H1 (cell line): Measurements from ENCODE around the gene ZNF496. TPM values are rescaled to one million over a fixed set of nuclear protein-coding genes. Genes with fewer than 3 reads are reported as not detected.

Source experiments
- CTCF ChIA-PET: fragments of 300-600 bp; sonication (Branson Sonifier 250); formaldehyde crosslinking; loops from one replicate; lab custom pipeline; 2021; ENCODE audit not compliant: partially characterized antibody; lab: Charles Lee
- POLR2A ChIA-PET: fragments of 300-600 bp; sonication (Branson Sonifier 250); formaldehyde crosslinking; loops from one replicate; lab custom pipeline; 2021; ENCODE audit warnings: inconsistent platforms; ENCODE audit not compliant: partially characterized antibody; lab: Charles Lee
- DNase-seq, 2 experiments: peaks; one replicate each; pipeline versions ENCODE4 v3.0.0 to v3.0.0-alpha.2; 2010 to 2022; ENCODE audit warnings: low spot score in 2 of 2, low read depth in 1 of 2, mixed read lengths in 1 of 2
- FAIRE-seq: peaks from 2 replicates; lab custom pipeline; 2011; peaks lifted over from hg19 to GRCh38; lab: Jason Lieb, UNC
- H2AFZ ChIP-seq: 2 replicates; pipeline ENCODE4 v1.8.1; 2012; ENCODE audit warnings: low read length, inconsistent platforms
- H2AK5ac ChIP-seq: 2 replicates; pipeline ENCODE4 v1.6.1; 2013; ENCODE audit warnings: low read depth, low read length
- H2BK120ac ChIP-seq: replicated peaks from 2 replicates; pipeline ENCODE3; 2013; ENCODE audit warnings: low read depth, low read length, inconsistent platforms
- H2BK12ac ChIP-seq: 2 replicates; pipeline ENCODE4 v1.6.1; 2013; ENCODE audit warnings: low read depth, low read length
- H2BK15ac ChIP-seq: 2 replicates; pipeline ENCODE4 v1.6.1; 2013; ENCODE audit warnings: low read length
- H2BK20ac ChIP-seq: 2 replicates; pipeline ENCODE4 v1.6.1; 2013; ENCODE audit warnings: low read length
- H2BK5ac ChIP-seq: 2 replicates; pipeline ENCODE4 v1.6.1; 2013; ENCODE audit warnings: low read depth, low read length
- H3K14ac ChIP-seq: 2 replicates; pipeline ENCODE4 v1.6.1; 2013; ENCODE audit warnings: inconsistent platforms; ENCODE audit not compliant: insufficient read length
- H3K18ac ChIP-seq: 2 replicates; pipeline ENCODE4 v1.6.1; 2013; ENCODE audit warnings: low read length; ENCODE audit errors: extremely low read depth
- H3K23ac ChIP-seq: 2 replicates; pipeline ENCODE4 v1.6.1; 2013; ENCODE audit warnings: inconsistent platforms; ENCODE audit not compliant: insufficient read length
- H3K23me2 ChIP-seq: 2 replicates; pipeline ENCODE4 v1.6.1; 2013; ENCODE audit warnings: low read depth, low read length
- H3K27ac ChIP-seq: 2 replicates; pipeline ENCODE4 v1.6.1; 2011; ENCODE audit warnings: low read depth, low read length, inconsistent platforms
- H3K27me3 ChIP-seq, 4 experiments: replicated peaks in 1 of 4; 1 replicate in 1 of 4; 2 replicates in 3 of 4; pipeline versions ENCODE4 v1.6.1 to v1.8.1; 2011 to 2013; ENCODE audit warnings: low read length in 3 of 4, mild to moderate bottlenecking in 3 of 4, inconsistent platforms in 2 of 4, mixed read lengths in 2 of 4, moderate library complexity in 1 of 4; ENCODE audit not compliant: control insufficient read depth in 3 of 4, insufficient read depth in 3 of 4; ENCODE audit errors: extremely low read depth in 1 of 4
- H3K36me3 ChIP-seq, 4 experiments: 2 replicates each; pipeline versions ENCODE4 v1.6.1 to v1.8.1; 2011 to 2013; ENCODE audit warnings: mild to moderate bottlenecking in 4 of 4, low read length in 3 of 4, moderate library complexity in 2 of 4, control low read depth in 1 of 4, inconsistent platforms in 1 of 4; ENCODE audit not compliant: insufficient read depth in 4 of 4, control insufficient read depth in 2 of 4
- H3K4ac ChIP-seq: replicated peaks from 2 replicates; pipeline ENCODE3; 2013; ENCODE audit warnings: low read length, low read depth, mixed read lengths, inconsistent platforms; ENCODE audit not compliant: insufficient read length
- H3K4me1 ChIP-seq, 4 experiments: replicated peaks in 1 of 4; 1 replicate in 1 of 4; 2 replicates in 3 of 4; pipeline versions ENCODE4 v1.6.1 to v1.8.1; 2011 to 2013; ENCODE audit warnings: low read length in 3 of 4, inconsistent platforms in 2 of 4, mixed read lengths in 1 of 4; ENCODE audit not compliant: insufficient read depth in 4 of 4, control insufficient read depth in 3 of 4
- H3K4me2 ChIP-seq, 2 experiments: 2 replicates each; pipeline versions ENCODE4 v1.6.1 to v1.8.1; 2011 to 2013; ENCODE audit warnings: low read depth in 2 of 2, low read length in 2 of 2, control low read depth in 1 of 2, inconsistent platforms in 1 of 2, mild to moderate bottlenecking in 1 of 2; ENCODE audit not compliant: insufficient read depth in 1 of 2
- H3K4me3 ChIP-seq, 4 experiments: fragments of 200-600, 300-600 bp in 1 of 4; sonication (generic), shearing (Covaris generic), sonication (Bioruptor Twin) in 1 of 4; 2 replicates each; pipeline versions ENCODE4 v1.5.1 to v1.8.1; 2011 to 2016; ENCODE audit warnings: low read length in 4 of 4, low read depth in 3 of 4, control low read depth in 2 of 4, inconsistent platforms in 2 of 4, mild to moderate bottlenecking in 2 of 4, mixed read lengths in 1 of 4, moderate library complexity in 1 of 4; ENCODE audit not compliant: insufficient read depth in 2 of 4; ENCODE audit errors: extremely low read depth in 1 of 4
- H3K56ac ChIP-seq: replicated peaks from 2 replicates; pipeline ENCODE3; 2013; ENCODE audit warnings: low read depth, mild to moderate bottlenecking, mixed read lengths, low read length, inconsistent platforms; ENCODE audit not compliant: insufficient read length
- H3K79me1 ChIP-seq: 2 replicates; pipeline ENCODE4 v1.6.1; 2013; ENCODE audit warnings: low read depth, low read length, control low read depth
- H3K79me2 ChIP-seq, 2 experiments: 2 replicates each; pipeline versions ENCODE4 v1.6.1 to v1.8.1; 2012 to 2013; ENCODE audit warnings: low read length in 2 of 2, mild to moderate bottlenecking in 2 of 2, inconsistent platforms in 1 of 2; ENCODE audit not compliant: insufficient read depth in 2 of 2, control insufficient read depth in 1 of 2
- H3K9ac ChIP-seq, 4 experiments: replicated peaks in 1 of 4; 1 replicate in 1 of 4; 2 replicates in 3 of 4; pipeline versions ENCODE4 v1.6.1 to v1.8.1; 2011 to 2013; ENCODE audit warnings: low read depth in 3 of 4, low read length in 3 of 4, control low read depth in 2 of 4, mild to moderate bottlenecking in 2 of 4, moderate library complexity in 2 of 4, inconsistent platforms in 1 of 4; ENCODE audit errors: extremely low read depth in 1 of 4
- H3K9me3 ChIP-seq, 2 experiments: 2 replicates each; pipeline versions ENCODE4 v1.6.1 to v1.8.1; 2012 to 2013; ENCODE audit warnings: mild to moderate bottlenecking in 2 of 2, moderate library complexity in 2 of 2, control low read depth in 1 of 2, inconsistent platforms in 1 of 2, low read depth in 1 of 2, low read length in 1 of 2, mixed read lengths in 1 of 2; ENCODE audit not compliant: insufficient read depth in 2 of 2
- H4K20me1 ChIP-seq, 2 experiments: replicated peaks in 1 of 2; 2 replicates each; pipeline versions ENCODE3 to v1.8.1; 2011 to 2013; ENCODE audit warnings: inconsistent platforms in 2 of 2, low read length in 2 of 2, mild to moderate bottlenecking in 1 of 2; ENCODE audit not compliant: insufficient read depth in 2 of 2, control insufficient read depth in 1 of 2
- H4K5ac ChIP-seq: 2 replicates; pipeline ENCODE4 v1.6.1; 2013; ENCODE audit warnings: low read length, low read depth, mixed read lengths, inconsistent platforms; ENCODE audit not compliant: insufficient read length
- H4K8ac ChIP-seq: 2 replicates; pipeline ENCODE4 v1.8.0; 2013; ENCODE audit warnings: mild to moderate bottlenecking, moderate library complexity, low read length, inconsistent platforms; ENCODE audit not compliant: insufficient read depth; ENCODE audit errors: extremely low read depth
- H4K91ac ChIP-seq: replicated peaks from 2 replicates; pipeline ENCODE3; 2013; ENCODE audit warnings: low read length, mixed read lengths, inconsistent platforms; ENCODE audit not compliant: insufficient read length
- KDM4A ChIP-seq: IDR thresholded peaks from one replicate; pipeline ENCODE4 v1.7.1; 2012; ENCODE audit warnings: low read depth, mild to moderate bottlenecking, moderate library complexity, low read length, inconsistent platforms; ENCODE audit not compliant: severe bottlenecking
- KDM5A ChIP-seq: fragments of 200-600 bp; IDR thresholded peaks from 2 replicates; pipeline ENCODE4 v1.7.1; 2012; ENCODE audit warnings: mild to moderate bottlenecking, low read length, inconsistent platforms, mixed read lengths
- WGBS, 2 experiments: shearing (Covaris generic) in 1 of 2; methylation state at CpG; one replicate each; pipeline versions ENCODE4 v1.1.6 to v1.1.7; 2013 to 2015; ENCODE audit warnings: low lambda C conversion rate in 2 of 2, mixed read lengths in 2 of 2, inconsistent platforms in 1 of 2, low coverage in 1 of 2, missing lambda C conversion rate in 1 of 2; ENCODE audit not compliant: insufficient replicate concordance in 2 of 2, insufficient coverage in 1 of 2, insufficient read length in 1 of 2; ENCODE audit errors: extremely low coverage in 1 of 2, missing lambda C conversion rate in 1 of 2; 5-methylcytosine and 5-hydroxymethylcytosine counted together
- polyA plus RNA-seq, 7 experiments: library from polyadenylated mRNA; depleted of rRNA in 3 of 7; stranded (reverse) in 5 of 7; unstranded in 2 of 7; fragments of >200 nt in 5 of 7; fragments of 200-250 nt in 2 of 7; gene quantifications; 1 replicate in 5 of 7; 2 replicates in 1 of 7; 4 replicates in 1 of 7; pipeline versions ENCODE4 v1.2.1 to v1.2.3, GENCODE V29; 2011 to 2013; ENCODE audit warnings: missing spikeins in 2 of 7, mixed read lengths in 2 of 7
- total RNA-seq: library from RNA; stranded (reverse); fragmentation: NEBNext Ultra II Directional; extraction: Animal tissue kit (Norgen Biotek cat#: 25700); gene quantifications from 2 replicates; pipeline ENCODE4 v1.2.1, GENCODE V29; 2021

ZNF496 gene
- total and polyA plus RNA-seq, 2 of the 8 experiments (the other 6 are each of a cell fraction or from before 2014, with no cell fraction given): 27.9 to 71.4 TPM

GRCh38 chr1:247288341-247288740 lies 43.3 kb downstream of the ZNF496 start:
- no peak overlapping the region for H3K4me2 ChIP-seq
- TF ChIP-seq KDM4A: no peak
- TF ChIP-seq KDM5A: no peak
- TF ChIP-seq, all 59 proteins: peak for 0
- H2AFZ ChIP-seq: no peak overlapping the region
- H2BK20ac ChIP-seq: no peak overlapping the region
- no peak overlapping the region for H3K9ac ChIP-seq
- H3K23me2 ChIP-seq: peaks cover 2% of the 10 kb centered on the region; the same call in 1 of the 2 replicates
- no peak overlapping the region for H3K4ac ChIP-seq
- H4K5ac ChIP-seq: no peak overlapping the region
- no peak overlapping the region for H3K27ac ChIP-seq
- H4K91ac ChIP-seq: no peak overlapping the region
- WGBS, 2 experiments: 95% methylated on average over 6 of the region's 6 CpGs; no CpG with 5 or more reads in 1 of the 2 experiments
- H2BK15ac ChIP-seq: no peak overlapping the region
- H2AK5ac ChIP-seq: no peak overlapping the region
- no peak for FAIRE-seq
- H2BK5ac ChIP-seq: no peak overlapping the region
- no peak overlapping the region for H3K14ac ChIP-seq
- no peaks in the 10 kb centered on the region for H3K79me2 ChIP-seq
- CTCF ChIA-PET: interaction anchor here (1.0 kb wide), 1 partner anchor 37 kb away, joined by 4 read pairs; no protein-coding TSS in a partner anchor
- no peaks in the 10 kb centered on the region; a peak in 1 of 4 replicates for H3K9me3 ChIP-seq
- no peaks in the 10 kb centered on the region for H3K79me1 ChIP-seq
- no peak overlapping the region for H4K8ac ChIP-seq
- no peak overlapping the region for H3K18ac ChIP-seq
- peaks cover 4 to 12% (median 5%) of the 10 kb centered on the region in 4 experiments; a peak in 5 of 7 replicates for H3K4me1 ChIP-seq
- H2BK12ac ChIP-seq: no peak overlapping the region
- no peak overlapping the region for H3K56ac ChIP-seq
- POLR2A ChIA-PET: interaction anchor here (1.0 kb wide), 1 partner anchor 13 kb away, joined by 6 read pairs; no protein-coding TSS in a partner anchor
- no peaks in the 10 kb centered on the region for H4K20me1 ChIP-seq
- no peak overlapping the region for H3K4me3 ChIP-seq
- DNase-seq: peak in 1 of 2 experiments; percentile 32
- H3K23ac ChIP-seq: no peak overlapping the region
- no peaks in the 10 kb centered on the region for H3K27me3 ChIP-seq
- H2BK120ac ChIP-seq: no peak overlapping the region
- no peaks in the 10 kb centered on the region for H3K36me3 ChIP-seq
